ENCODE data around the gene JRKL.

The JRKL gene

DNA sequence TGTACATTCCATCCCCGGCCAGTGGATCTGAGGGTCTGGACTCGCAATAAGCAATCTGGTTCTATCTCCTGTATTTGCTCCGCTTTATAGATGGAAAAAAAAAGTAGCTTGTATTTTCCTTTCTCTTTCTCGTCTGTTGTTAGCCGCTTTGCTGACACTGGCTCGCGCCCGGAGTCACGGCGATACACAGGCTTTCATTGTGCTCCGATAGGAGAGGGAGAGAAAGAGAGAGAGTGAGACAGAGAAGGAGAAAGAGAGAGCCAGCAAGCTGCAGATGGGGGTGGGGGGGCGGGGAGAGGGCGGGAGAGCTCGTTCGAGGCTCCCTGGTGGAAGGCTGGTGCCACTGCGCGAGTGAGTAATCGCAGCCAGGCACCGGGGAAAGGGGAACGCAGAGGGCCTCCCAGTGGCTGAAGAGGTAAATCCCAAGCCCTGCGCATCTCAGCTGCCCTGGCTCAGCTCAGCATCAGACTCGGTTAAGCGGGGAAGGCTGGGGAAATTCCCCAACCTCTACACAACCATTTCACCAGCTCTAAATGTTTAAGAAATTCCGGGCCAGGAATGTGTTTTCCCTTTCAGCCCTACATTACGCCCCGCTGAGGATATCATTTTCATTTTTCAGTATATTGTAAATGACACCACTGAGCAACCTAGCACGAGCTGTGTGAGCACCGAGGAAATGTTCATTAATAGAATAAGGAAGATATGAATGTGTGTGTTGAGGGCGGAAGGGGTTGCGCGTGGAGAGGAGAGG is 46.7 kb upstream of the JRKL start, which contains the start of gene MAML2:
Gene MAML2, minus strand, starts transcription at position 235 of the 751 bp plus-strand sequence. CDS start 1,300 bp downstream, outside the sequence.
- Histone ChIP-seq H3K9me3 (ENCODE audit: severe bottlenecking) (no peaks in the 10 kb centered on the region), H3K36me3 (ENCODE audit: low read depth) (no peaks in the 10 kb centered on the region), H3K4me1 (ENCODE audit: insufficient read depth, poor library complexity, severe bottlenecking) (peaks cover 30% of the 10 kb centered on the region), H3K4me3 (ENCODE audit: severe bottlenecking) (peak within 1 kb of the TSS; percentile 47), H3K27ac (ENCODE audit: poor library complexity, severe bottlenecking) (peak within 1 kb of the TSS; percentile 55), H3K27me3 (ENCODE audit: insufficient read depth, poor library complexity, severe bottlenecking) (no peaks in the 10 kb centered on the region)
- peak; percentile 90 for DNase-seq (ENCODE audit: low spot score)
- TF ChIP-seq, protein P1, sequence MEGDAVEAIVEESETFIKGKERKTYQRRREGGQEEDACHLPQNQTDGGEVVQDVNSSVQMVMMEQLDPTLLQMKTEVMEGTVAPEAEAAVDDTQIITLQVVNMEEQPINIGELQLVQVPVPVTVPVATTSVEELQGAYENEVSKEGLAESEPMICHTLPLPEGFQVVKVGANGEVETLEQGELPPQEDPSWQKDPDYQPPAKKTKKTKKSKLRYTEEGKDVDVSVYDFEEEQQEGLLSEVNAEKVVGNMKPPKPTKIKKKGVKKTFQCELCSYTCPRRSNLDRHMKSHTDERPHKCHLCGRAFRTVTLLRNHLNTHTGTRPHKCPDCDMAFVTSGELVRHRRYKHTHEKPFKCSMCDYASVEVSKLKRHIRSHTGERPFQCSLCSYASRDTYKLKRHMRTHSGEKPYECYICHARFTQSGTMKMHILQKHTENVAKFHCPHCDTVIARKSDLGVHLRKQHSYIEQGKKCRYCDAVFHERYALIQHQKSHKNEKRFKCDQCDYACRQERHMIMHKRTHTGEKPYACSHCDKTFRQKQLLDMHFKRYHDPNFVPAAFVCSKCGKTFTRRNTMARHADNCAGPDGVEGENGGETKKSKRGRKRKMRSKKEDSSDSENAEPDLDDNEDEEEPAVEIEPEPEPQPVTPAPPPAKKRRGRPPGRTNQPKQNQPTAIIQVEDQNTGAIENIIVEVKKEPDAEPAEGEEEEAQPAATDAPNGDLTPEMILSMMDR (IDR thresholded peaks at IDR 0.05; ENCODE audit: poor library complexity, severe bottlenecking) = peak; percentile 97
- ATAC-seq (ENCODE audit: low read depth) = peak; percentile 89

DNA sequence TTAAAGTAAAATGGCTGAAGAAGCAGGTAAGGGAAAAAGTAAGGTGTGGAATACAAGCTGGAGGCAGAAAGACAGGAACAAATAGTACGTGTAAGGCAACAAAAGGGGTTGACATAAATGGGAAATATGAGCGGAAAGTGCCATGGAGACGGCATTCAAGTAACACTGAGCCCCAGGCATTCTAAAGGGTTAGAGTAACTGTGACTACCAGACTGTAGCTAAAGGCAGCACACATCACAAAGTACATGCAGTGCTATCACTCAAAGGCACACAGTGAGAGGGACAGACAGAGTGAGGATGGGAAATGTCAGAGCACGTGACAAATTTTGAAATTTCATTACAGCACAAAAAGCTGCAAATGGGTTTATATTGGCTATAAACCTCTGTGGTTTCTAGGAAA is 33.0 kb upstream of the JRKL start:
- Histone ChIP-seq H3K27me3 (ENCODE audit: insufficient read depth, poor library complexity, severe bottlenecking) (no peaks in the 10 kb centered on the region), H3K4me1 (ENCODE audit: insufficient read depth, poor library complexity, severe bottlenecking) (no peaks in the 10 kb centered on the region), H3K9me3 (ENCODE audit: severe bottlenecking) (no peaks in the 10 kb centered on the region), H3K27ac (ENCODE audit: poor library complexity, severe bottlenecking) (no peak overlapping the region), H3K4me3 (ENCODE audit: severe bottlenecking) (no peak overlapping the region), H3K36me3 (ENCODE audit: low read depth) (peaks cover 13% of the 10 kb centered on the region)
- ATAC-seq (ENCODE audit: low read depth) (no peak), DNase-seq (ENCODE audit: low spot score) (no peak)
- TF ChIP-seq, protein P1 (IDR thresholded peaks at IDR 0.05; ENCODE audit: poor library complexity, severe bottlenecking) = no peak

DNA sequence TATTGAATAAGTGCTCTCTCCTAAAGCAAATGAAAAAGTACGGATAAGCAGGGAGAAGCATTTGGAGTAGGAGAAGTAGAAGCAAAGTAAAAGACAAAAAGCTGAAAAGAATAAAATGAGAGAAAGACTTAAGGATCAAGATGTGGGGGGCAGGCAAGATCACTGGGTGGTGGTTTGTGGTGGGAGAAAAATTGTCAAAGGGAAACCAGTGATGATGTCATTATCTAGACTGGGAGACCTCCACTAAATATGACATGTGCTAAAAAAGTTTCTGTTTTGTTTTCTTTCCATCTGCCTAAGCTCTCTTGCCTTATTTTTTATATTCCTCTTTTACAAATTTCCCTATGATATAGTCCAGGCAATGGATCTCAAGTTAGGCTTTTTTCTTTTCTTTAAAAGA is 32.0 kb upstream of the JRKL start:
- ATAC-seq (ENCODE audit: low read depth) = no peak
- no peak for DNase-seq (ENCODE audit: low spot score)
- Histone ChIP-seq H3K36me3 (ENCODE audit: low read depth) (peaks cover 8% of the 10 kb centered on the region), H3K4me1 (ENCODE audit: insufficient read depth, poor library complexity, severe bottlenecking) (no peaks in the 10 kb centered on the region), H3K9me3 (ENCODE audit: severe bottlenecking) (no peaks in the 10 kb centered on the region), H3K27me3 (ENCODE audit: insufficient read depth, poor library complexity, severe bottlenecking) (no peaks in the 10 kb centered on the region), H3K27ac (ENCODE audit: poor library complexity, severe bottlenecking) (no peak overlapping the region), H3K4me3 (ENCODE audit: severe bottlenecking) (no peak overlapping the region)
- TF ChIP-seq, protein P1 (IDR thresholded peaks at IDR 0.05; ENCODE audit: poor library complexity, severe bottlenecking) = no peak

DNA sequence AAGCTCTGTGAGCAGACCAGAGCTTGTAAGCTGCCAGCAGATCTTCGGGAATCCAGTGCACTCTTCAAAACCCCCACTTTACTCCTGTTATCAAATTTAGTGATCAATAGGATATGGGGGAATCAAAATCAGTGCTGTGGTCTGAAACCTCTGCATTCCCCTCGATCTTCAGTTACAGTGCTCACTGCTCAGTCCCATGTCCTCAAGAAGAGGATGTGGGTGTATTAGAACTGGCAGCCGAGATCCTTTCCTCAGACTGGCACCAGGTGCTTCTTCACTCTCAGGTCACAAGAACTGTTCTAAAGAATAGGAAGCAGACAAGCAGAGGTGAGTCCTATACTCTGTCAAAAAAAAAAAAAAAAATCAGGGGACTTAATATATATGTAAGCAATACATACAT is 31.5 kb upstream of the JRKL start:
- Histone ChIP-seq H3K9me3 (ENCODE audit: severe bottlenecking) (no peaks in the 10 kb centered on the region), H3K27me3 (ENCODE audit: insufficient read depth, poor library complexity, severe bottlenecking) (no peaks in the 10 kb centered on the region), H3K4me1 (ENCODE audit: insufficient read depth, poor library complexity, severe bottlenecking) (no peaks in the 10 kb centered on the region), H3K36me3 (ENCODE audit: low read depth) (peaks cover 5% of the 10 kb centered on the region), H3K4me3 (ENCODE audit: severe bottlenecking) (no peak overlapping the region), H3K27ac (ENCODE audit: poor library complexity, severe bottlenecking) (no peak overlapping the region)
- TF ChIP-seq, protein P1 (IDR thresholded peaks at IDR 0.05; ENCODE audit: poor library complexity, severe bottlenecking) = no peak
- ATAC-seq (ENCODE audit: low read depth) (no peak), DNase-seq (ENCODE audit: low spot score) (no peak)

DNA sequence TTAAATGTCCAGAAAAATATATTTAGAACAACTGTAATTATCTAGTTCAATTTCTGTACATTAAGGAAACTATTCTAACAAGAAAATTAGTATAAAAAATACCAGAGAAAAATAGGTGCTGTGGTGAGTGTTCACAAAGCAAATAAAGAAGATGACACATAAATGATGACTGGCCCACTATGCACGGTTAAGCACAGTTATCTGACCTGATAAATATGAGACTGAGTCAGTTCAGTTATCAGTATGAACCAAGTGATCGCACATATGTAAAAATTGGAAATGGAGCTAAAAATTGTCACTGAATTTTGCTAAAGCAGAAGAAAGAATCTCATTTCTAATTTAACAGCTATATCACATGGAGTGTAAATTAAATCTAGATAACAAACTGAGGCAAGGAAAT is 28.0 kb upstream of the JRKL start:
- TF ChIP-seq, protein P1 (IDR thresholded peaks at IDR 0.05; ENCODE audit: poor library complexity, severe bottlenecking) = no peak
- DNase-seq (ENCODE audit: low spot score) (no peak), ATAC-seq (ENCODE audit: low read depth) (peak; percentile 94)
- Histone ChIP-seq H3K36me3 (ENCODE audit: low read depth) (peaks cover 18% of the 10 kb centered on the region), H3K4me1 (ENCODE audit: insufficient read depth, poor library complexity, severe bottlenecking) (no peaks in the 10 kb centered on the region), H3K4me3 (ENCODE audit: severe bottlenecking) (no peak overlapping the region), H3K27ac (ENCODE audit: poor library complexity, severe bottlenecking) (no peak overlapping the region), H3K27me3 (ENCODE audit: insufficient read depth, poor library complexity, severe bottlenecking) (no peaks in the 10 kb centered on the region), H3K9me3 (ENCODE audit: severe bottlenecking) (no peaks in the 10 kb centered on the region)
